Lower leg skin (tissue), 3 donors: Measurements from ENCODE around the gene CADPS2.

ENCODE experiments used
- CTCF ChIP-seq, 3 donors: fragments of 450-650 bp; IDR thresholded peaks; one replicate each; pipeline ENCODE4 v1.5.1; 2016; ENCODE audit warnings: antibody characterized with exemption in 3 of 3, mild to moderate bottlenecking in 3 of 3, moderate library complexity in 2 of 3
- POLR2A ChIP-seq, 2 donors: fragments of 450-650 bp; IDR thresholded peaks; one replicate each; pipeline ENCODE4 v1.6.1; 2016 to 2017; ENCODE audit warnings: antibody characterized with exemption in 2 of 2, mild to moderate bottlenecking in 1 of 2, moderate library complexity in 1 of 2

- TF ChIP-seq POLR2A (IDR thresholded peaks at IDR 0.05) (no peak), CTCF (IDR thresholded peaks at IDR 0.05) (no peak)
These were observed 595.8 kb downstream of the CADPS2 start for GRCh38 chr7:122290476-122290875.
